Neural progenitor cell (in vitro differentiated cells): ENCODE measurements around the gene WLS. TPM values are rescaled to one million over a fixed set of nuclear protein-coding genes. Genes with fewer than 3 reads are reported as not detected.
A peak's percentile ranks its signal among the peaks of the same experiment; 100 is the strongest.

Source experiments
- DNase-seq: peaks from one replicate; pipeline ENCODE4 v3.0.0-alpha.2; 2016; ENCODE audit warnings: low spot score
- H2AFZ ChIP-seq: fragments of 200-600 bp; sonication (generic); replicated peaks from 2 replicates; pipeline ENCODE4 v1.6.1; 2016; ENCODE audit warnings: antibody characterized with exemption
- H3F3A ChIP-seq: fragments of 200-600 bp; sonication (generic); 2 replicates; pipeline ENCODE4 v1.6.1; 2016; ENCODE audit warnings: antibody characterized with exemption, low read depth
- H3K27ac ChIP-seq: fragments of 200-600 bp; sonication (generic); 2 replicates; pipeline ENCODE4 v1.5.1; 2016; ENCODE audit warnings: mild to moderate bottlenecking
- H3K27me3 ChIP-seq: fragments of 200-600 bp; sonication (generic); 2 replicates; pipeline ENCODE4 v1.6.1; 2016; ENCODE audit warnings: mild to moderate bottlenecking, moderate library complexity
- H3K36me3 ChIP-seq: fragments of 200-600 bp; sonication (generic); 2 replicates; pipeline ENCODE4 v1.5.1; 2016
- H3K4me1 ChIP-seq: fragments of 200-600 bp; sonication (generic); 2 replicates; pipeline ENCODE4 v1.6.1; 2016; ENCODE audit warnings: mixed run types
- H3K4me2 ChIP-seq: fragments of 200-600 bp; sonication (generic); 2 replicates; pipeline ENCODE4 v1.6.1; 2016
- H3K4me3 ChIP-seq: fragments of 200-600 bp; sonication (generic); 2 replicates; pipeline ENCODE4 v1.5.1; 2016
- H3K79me2 ChIP-seq: fragments of 200-600 bp; sonication (generic); 2 replicates; pipeline ENCODE4 v1.6.1; 2016; ENCODE audit warnings: low read depth
- H3K9ac ChIP-seq: fragments of 200-600 bp; sonication (generic); 2 replicates; pipeline ENCODE4 v1.6.1; 2016
- H3K9me3 ChIP-seq: fragments of 200-600 bp; sonication (generic); 2 replicates; pipeline ENCODE4 v1.5.1; 2016; ENCODE audit warnings: low read depth
- H4K20me1 ChIP-seq: fragments of 200-600 bp; sonication (generic); 2 replicates; pipeline ENCODE4 v1.6.1; 2016; ENCODE audit warnings: low read depth
- H3K27ac Mint-ChIP-seq: 3 replicates; pipeline ENCODE4 v1.8.0; 2021; ENCODE audit warnings: mixed read lengths
- H3K27me3 Mint-ChIP-seq: 2 replicates; pipeline ENCODE4 v1.8.0; 2022; ENCODE audit warnings: low read depth, mild to moderate bottlenecking, inconsistent platforms, moderate library complexity, mixed read lengths; ENCODE audit not compliant: insufficient read depth
- H3K36me3 Mint-ChIP-seq: 3 replicates; pipeline ENCODE4 v1.8.0; 2021; ENCODE audit warnings: mixed read lengths
- H3K4me1 Mint-ChIP-seq: 3 replicates; pipeline ENCODE4 v1.8.0; 2021; ENCODE audit warnings: mixed read lengths
- H3K4me3 Mint-ChIP-seq: 3 replicates; pipeline ENCODE4 v1.8.0; 2021; ENCODE audit warnings: mild to moderate bottlenecking, moderate library complexity, mixed read lengths
- H3K9me3 Mint-ChIP-seq: 3 replicates; pipeline ENCODE4 v1.8.0; 2020; ENCODE audit warnings: mixed read lengths
- CTCF ChIP-seq: fragments of 200-600 bp; sonication (generic); IDR thresholded peaks from 2 replicates; pipeline ENCODE4 v1.5.1; 2017; ENCODE audit warnings: antibody characterized with exemption, mild to moderate bottlenecking
- EZH2 ChIP-seq: fragments of 200-600 bp; sonication (generic); IDR thresholded peaks from 2 replicates; pipeline ENCODE4 v1.6.1; 2017; ENCODE audit warnings: antibody characterized with exemption, mild to moderate bottlenecking, moderate library complexity
- EZH2phosphoT487 ChIP-seq: fragments of 200-600 bp; sonication (generic); IDR thresholded peaks from 2 replicates; pipeline ENCODE4 v1.6.1; 2017; ENCODE audit warnings: antibody characterized with exemption
- total RNA-seq: library from RNA; depleted of rRNA; stranded (reverse); fragments of >200 nt; gene quantifications from 2 replicates; pipeline ENCODE4 v1.2.3, GENCODE V29; 2015; ENCODE audit warnings: low replicate concordance

WLS gene
- total RNA-seq, 1 donor from 2014 or later, result 259 TPM

GRCh38 chr1:68230901-68231626 is 1.3 kb downstream of the WLS start:
- H3K4me3 Mint-ChIP-seq, result peak overlapping the region; percentile 99
- Histone ChIP-seq H3K4me2 (peak overlapping the region; percentile 84), H4K20me1 (peaks cover 60% of the 10 kb centered on the region), H3K36me3 (no peaks in the 10 kb centered on the region), H3K9me3 (no peaks in the 10 kb centered on the region), H3K4me3 (peak overlapping the region; percentile 91), H3K27ac (peak overlapping the region; percentile 89), H3K4me1 (peaks cover 57% of the 10 kb centered on the region), H3K79me2 (peaks cover 55% of the 10 kb centered on the region), H3F3A (peaks cover 42% of the 10 kb centered on the region), H2AFZ (no peak overlapping the region), H3K27me3 (peaks cover 68% of the 10 kb centered on the region), H3K9ac (peak overlapping the region; percentile 66)
- TF ChIP-seq EZH2phosphoT487 (no peak), CTCF (no peak), EZH2 (peak; percentile 59)
- H3K27me3 Mint-ChIP-seq, result peaks cover 5% of the 10 kb centered on the region
- DNase-seq, result peak; percentile 15
- peak overlapping the region; percentile 39 for H3K27ac Mint-ChIP-seq
- peaks cover 56% of the 10 kb centered on the region for H3K4me1 Mint-ChIP-seq
- H3K36me3 Mint-ChIP-seq, result peaks cover 13% of the 10 kb centered on the region
- no peaks in the 10 kb centered on the region for H3K9me3 Mint-ChIP-seq

- Histone ChIP-seq H3K27me3 (peaks cover 62% of the 10 kb centered on the region), H3K36me3 (no peaks in the 10 kb centered on the region), H3K9me3 (no peaks in the 10 kb centered on the region), H3K79me2 (peaks cover 61% of the 10 kb centered on the region), H3K4me1 (peaks cover 63% of the 10 kb centered on the region), H3F3A (peaks cover 42% of the 10 kb centered on the region), H3K4me2 (peak overlapping the region; percentile 84), H2AFZ (no peak overlapping the region), H3K4me3 (peak overlapping the region; percentile 91), H3K27ac (no peak overlapping the region), H4K20me1 (peaks cover 66% of the 10 kb centered on the region), H3K9ac (peak overlapping the region; percentile 6)
- Mint-ChIP-seq H3K27me3 (peaks cover 4% of the 10 kb centered on the region), H3K27ac (peak overlapping the region; percentile 39), H3K9me3 (no peaks in the 10 kb centered on the region), H3K4me1 (peaks cover 63% of the 10 kb centered on the region), H3K36me3 (peaks cover 16% of the 10 kb centered on the region), H3K4me3 (peak overlapping the region; percentile 99)
- DNase-seq, result peak; percentile 68
- TF ChIP-seq EZH2phosphoT487, result no peak
- TF ChIP-seq EZH2, result no peak
- no peak for TF ChIP-seq CTCF
Measured at GRCh38 chr1:68230484-68230802, 1.9 kb downstream of the WLS start.

- Histone ChIP-seq H4K20me1 (peaks cover 71% of the 10 kb centered on the region), H3K36me3 (no peaks in the 10 kb centered on the region), H3K4me3 (peak overlapping the region; percentile 91), H3K4me1 (peaks cover 69% of the 10 kb centered on the region), H3K9me3 (no peaks in the 10 kb centered on the region), H3K9ac (no peak overlapping the region), H3F3A (peaks cover 42% of the 10 kb centered on the region), H2AFZ (no peak overlapping the region), H3K27ac (no peak overlapping the region), H3K79me2 (peaks cover 67% of the 10 kb centered on the region), H3K4me2 (peak overlapping the region; percentile 84), H3K27me3 (peaks cover 56% of the 10 kb centered on the region)
- Mint-ChIP-seq H3K27ac (peak overlapping the region; percentile 39), H3K9me3 (no peaks in the 10 kb centered on the region), H3K36me3 (peaks cover 19% of the 10 kb centered on the region), H3K4me3 (peak overlapping the region; percentile 99), H3K27me3 (peaks cover 4% of the 10 kb centered on the region), H3K4me1 (peaks cover 66% of the 10 kb centered on the region)
- DNase-seq, result peak; percentile 9
- TF ChIP-seq EZH2 (no peak), EZH2phosphoT487 (no peak), CTCF (no peak)
Measured at GRCh38 chr1:68229650-68230483, 2.5 kb downstream of the WLS start.
